Activated naive CD4-positive, alpha-beta T cell treated with anti-CD3 and anti-CD28 coated beads, Interleukin-2, amount 10 ng/mL, durations not matched to agents 5 hours and 36 hours (primary cell): ENCODE data around the gene RFX1. TPM values are rescaled to one million over a fixed set of nuclear protein-coding genes. Genes with fewer than 3 reads are reported as not detected.

Experiments used
- total RNA-seq, 2 experiments: library from RNA; stranded (reverse); gene quantifications; one replicate each; pipeline ENCODE4 v1.2.3, GENCODE V29; 2021

Gene RFX1
- total RNA-seq = 10 to 100 TPM; 15.6 to 16.8 TPM

DNA sequence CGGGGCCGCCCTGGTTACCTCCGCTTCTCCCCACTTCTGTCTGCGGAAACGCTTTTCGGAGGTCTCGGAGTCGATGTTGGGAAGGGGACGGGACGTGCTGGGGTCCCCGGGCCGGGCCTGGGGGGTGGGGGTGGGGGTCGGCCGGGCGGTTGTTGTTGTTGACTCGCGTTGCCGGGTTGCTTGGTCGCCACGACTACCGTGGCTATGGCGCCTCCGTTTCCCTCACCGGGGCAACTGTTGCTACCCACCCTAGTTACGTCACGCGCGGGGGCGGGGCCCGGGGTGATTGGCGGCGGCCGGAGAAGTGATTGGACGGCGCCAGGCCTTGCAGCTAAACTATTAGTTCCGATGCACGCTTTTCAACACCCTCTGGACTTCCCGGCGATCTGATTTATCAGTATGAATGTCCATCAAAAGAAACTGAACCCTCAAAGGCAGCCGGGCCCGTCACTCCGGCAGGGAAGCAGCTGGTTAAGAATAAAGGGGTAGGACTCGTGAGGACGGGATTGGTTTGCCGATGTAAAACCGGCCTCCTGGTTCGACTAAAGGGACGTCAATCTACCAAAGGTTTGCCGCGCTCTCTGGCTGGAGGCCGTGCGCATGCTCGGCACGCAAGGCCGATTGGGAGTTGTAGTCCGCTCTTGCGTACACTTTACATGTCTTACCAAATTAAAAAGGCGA is at the start of gene RFX1:
RFX1 (minus strand) TSS at position 236 of the 681 bp plus-strand sequence. CDS start 12,477 bp downstream, outside the sequence.

DNA sequence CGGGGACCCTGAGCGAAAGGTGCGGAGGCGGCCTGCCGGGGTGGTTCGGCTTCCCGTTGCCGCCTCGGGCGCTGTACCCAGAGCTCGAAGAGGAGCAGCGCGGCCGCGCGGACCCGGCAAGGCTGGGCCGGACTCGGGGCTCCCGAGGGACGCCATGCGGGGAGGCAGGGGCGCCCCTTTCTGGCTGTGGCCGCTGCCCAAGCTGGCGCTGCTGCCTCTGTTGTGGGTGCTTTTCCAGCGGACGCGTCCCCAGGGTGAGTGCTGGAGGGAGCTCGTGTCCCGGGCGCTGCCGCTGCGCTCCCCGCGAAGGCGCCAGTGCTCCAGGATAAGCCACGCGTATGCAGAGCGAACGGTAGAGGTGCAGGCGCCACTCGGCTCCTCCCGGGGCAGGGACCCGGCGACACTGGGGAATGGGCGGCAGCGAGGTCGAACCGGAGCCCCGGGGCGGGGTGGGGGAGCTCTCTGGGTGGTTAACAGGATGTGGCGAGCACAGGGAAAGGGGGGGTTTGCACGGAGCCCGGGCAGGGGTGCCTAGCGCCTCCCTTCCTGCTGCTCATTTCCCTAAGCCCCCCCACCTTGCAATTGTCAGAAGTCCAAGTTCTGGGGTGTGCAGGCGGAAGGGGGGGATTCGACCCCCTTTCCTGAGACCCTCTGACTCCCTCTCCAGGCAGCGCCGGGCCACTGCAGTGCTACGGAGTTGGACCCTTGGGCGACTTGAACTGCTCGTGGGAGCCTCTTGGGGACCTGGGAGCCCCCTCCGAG is 25.8 kb upstream of the RFX1 start, which contains the start of gene IL27RA:
IL27RA (plus strand) TSS at position 44 of the 762 bp plus-strand sequence; CDS start at position 155, 111 bp downstream.

DNA sequence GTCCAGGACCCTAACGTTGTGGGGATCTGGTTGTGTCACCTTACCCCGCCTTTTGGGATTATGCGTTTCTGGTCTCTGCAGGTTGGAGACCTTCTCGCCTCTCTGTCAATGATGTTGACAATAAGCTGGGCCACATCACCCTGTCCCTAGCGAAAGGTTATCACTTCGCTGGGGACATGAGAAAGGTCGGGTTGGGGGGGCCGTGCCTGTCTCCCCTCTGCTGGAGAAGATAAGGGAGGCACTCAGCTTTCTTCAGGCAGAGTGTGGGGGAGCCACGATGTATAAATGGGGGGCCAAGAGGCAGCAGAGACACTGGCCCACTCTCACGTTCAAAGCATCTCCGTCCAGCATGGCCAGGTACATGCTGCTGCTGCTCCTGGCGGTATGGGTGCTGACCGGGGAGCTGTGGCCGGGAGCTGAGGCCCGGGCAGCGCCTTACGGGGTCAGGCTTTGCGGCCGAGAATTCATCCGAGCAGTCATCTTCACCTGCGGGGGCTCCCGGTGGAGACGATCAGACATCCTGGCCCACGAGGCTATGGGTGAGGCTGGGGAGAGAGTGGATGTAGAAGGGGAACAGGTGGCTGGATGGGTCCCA is 21.8 kb upstream of the RFX1 start, which contains the start of gene RLN3:
RLN3 (plus strand) TSS at position 293 of the 595 bp plus-strand sequence; CDS start at position 350, 57 bp downstream.

DNA sequence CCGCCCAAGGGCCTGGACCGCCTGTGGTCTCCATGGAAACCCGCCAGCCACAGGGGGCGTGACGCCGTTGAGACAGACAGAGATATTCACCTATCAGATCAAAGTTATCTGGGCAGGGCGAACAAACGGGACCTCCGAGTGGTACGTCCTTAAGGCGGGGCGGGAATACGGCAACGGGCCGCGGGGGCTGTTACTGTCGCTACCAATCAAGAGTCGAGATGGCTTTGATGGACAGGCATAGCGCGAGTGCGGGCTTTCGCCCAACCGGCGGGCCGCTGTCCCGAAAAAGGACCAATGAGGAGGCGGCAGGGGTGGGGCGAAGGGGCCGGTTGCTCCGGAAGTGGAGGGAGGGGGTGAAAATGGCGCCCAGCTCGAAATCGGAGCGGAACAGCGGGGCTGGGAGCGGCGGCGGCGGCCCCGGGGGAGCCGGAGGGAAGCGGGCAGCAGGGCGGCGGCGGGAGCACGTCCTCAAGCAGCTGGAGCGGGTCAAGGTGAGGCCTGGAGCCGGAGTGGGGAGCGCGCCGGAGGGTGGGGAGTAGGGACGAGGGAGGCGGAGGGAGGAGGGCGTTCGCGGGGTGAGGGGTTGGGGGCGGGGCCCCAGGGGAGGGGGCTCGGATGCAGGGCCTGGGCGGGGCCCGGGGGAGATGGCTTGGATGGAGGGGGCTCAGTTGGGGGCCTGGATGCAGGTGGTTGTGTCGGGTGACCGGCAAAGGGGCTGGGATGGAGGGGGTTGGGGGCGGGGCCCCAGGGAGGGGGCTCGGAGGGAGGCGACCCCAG is 53.8 kb downstream of the RFX1 start, which contains the start of gene DCAF15:
DCAF15 (plus strand) TSS at position 356 of the 777 bp plus-strand sequence; CDS start at position 360, 4 bp downstream.

DNA sequence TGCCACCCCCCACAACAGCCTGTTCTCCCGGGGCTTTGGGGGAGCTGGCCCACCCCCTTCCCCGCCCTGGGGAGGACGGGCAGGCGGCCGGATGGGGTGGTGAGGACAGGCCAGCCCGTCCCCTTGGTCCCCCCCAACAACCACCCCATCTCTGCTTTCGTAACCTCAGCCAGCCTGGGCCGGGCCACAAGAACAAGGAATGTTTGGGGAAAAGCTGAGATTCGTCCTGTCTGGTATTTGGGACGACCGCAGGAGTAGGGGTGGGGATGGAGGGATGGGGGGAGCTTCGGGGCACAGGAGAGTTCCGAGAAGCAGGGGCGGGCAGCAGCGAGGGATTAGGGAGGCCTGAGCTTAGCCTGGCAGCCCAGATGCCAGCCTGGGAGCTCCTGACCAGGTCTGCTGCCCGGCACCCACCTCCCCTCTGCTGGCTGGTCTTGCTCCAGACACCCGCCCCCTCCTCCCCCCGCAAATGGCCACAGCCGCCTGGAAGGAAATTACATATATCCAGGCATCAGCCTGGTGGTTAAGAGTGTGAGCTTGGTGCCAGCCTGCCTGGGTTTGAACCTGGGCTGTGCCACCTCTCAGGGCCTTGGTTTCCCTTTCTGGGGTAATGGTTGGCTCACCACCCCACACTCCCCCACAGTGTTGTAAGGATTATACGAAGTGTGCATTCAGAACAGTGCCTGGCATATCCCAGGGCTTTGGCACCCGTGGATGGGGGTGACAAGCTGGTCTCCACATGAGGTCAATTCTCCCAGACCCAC is 67.6 kb downstream of the RFX1 start, which contains the start of gene PODNL1:
PODNL1 (minus strand) TSS at position 117 of the 764 bp plus-strand sequence. CDS start 236 bp downstream, outside the sequence.

Other genes starting within 250 kb of the RFX1 start
- gene MRI1, start 241.8 kb downstream of the RFX1 start, total RNA-seq = 10 to 100 TPM; 31.3 to 34.1 TPM
- 100 to 1,000 TPM; 100 to 105 TPM for gene C19orf53, start 231.9 kb downstream of the RFX1 start, total RNA-seq
- gene ZSWIM4, start 210.9 kb downstream of the RFX1 start, total RNA-seq = 10 to 100 TPM in 1 of 2 experiments, 1 to 10 TPM in 1; 9.8 to 10.6 TPM
- under 1 TPM in 1 of 2 experiments, not detected in 1; 0.55 TPM for gene NANOS3, start 129.2 kb downstream of the RFX1 start, total RNA-seq
- gene BRME1, start 100.2 kb downstream of the RFX1 start, total RNA-seq = 1 to 10 TPM; 5.1 to 5.8 TPM
- 10 to 100 TPM; 27.9 to 31.5 TPM for gene CC2D1A, start 100.1 kb downstream of the RFX1 start, total RNA-seq
- under 1 TPM; 0.50 to 0.70 TPM for gene PODNL1, start 67.9 kb downstream of the RFX1 start, total RNA-seq
- 10 to 100 TPM; 66.7 to 69.5 TPM for gene DCAF15, start 53.8 kb downstream of the RFX1 start, total RNA-seq
- not detected for gene RLN3, start 21.8 kb upstream of the RFX1 start, total RNA-seq
- gene IL27RA, start 25.4 kb upstream of the RFX1 start, total RNA-seq = 10 to 100 TPM; 82.9 to 83.3 TPM
- gene PALM3, start 55.8 kb upstream of the RFX1 start, total RNA-seq = not detected
- gene MISP3, start 66.5 kb upstream of the RFX1 start, total RNA-seq = 1 to 10 TPM; 1.6 to 1.8 TPM
- gene C19orf67, start 79.5 kb upstream of the RFX1 start, total RNA-seq = under 1 TPM in 1 of 2 experiments, not detected in 1; 0.23 TPM
- gene SAMD1, start 84.4 kb upstream of the RFX1 start, total RNA-seq = 10 to 100 TPM; 63.2 to 68.6 TPM
- gene PRKACA, start 111.4 kb upstream of the RFX1 start, total RNA-seq = 10 to 100 TPM; 58.0 to 65.0 TPM
- gene ASF1B, start 130.3 kb upstream of the RFX1 start, total RNA-seq = 10 to 100 TPM; 80.3 to 82.8 TPM
- gene ADGRL1, start 199.8 kb upstream of the RFX1 start, total RNA-seq = 10 to 100 TPM; 13.6 to 14.7 TPM